Stimulated activated naive CD8-positive, alpha-beta T cell treated with anti-CD3 and anti-CD28 coated beads, Interleukin-15, Interleukin-2, amounts not matched to agents 100 U/mL and 50 U/mL, for 24 hours (primary cell): Measurements from ENCODE around the gene RADIL.

Experiments
- ATAC-seq: fragments of 150-1000 bp; cut with Tn5 transposase; one replicate; pipeline ENCODE4 v1.10.0; 2021
- DNase-seq: peaks from one replicate; pipeline ENCODE4 v3.0.0; 2021

The RADIL gene

GRCh38 chr7:4851459-4852422 is 31.8 kb downstream of the RADIL start:
- DNase-seq: no peak

GRCh38 chr7:4850262-4850795 is 33.2 kb downstream of the RADIL start:
- ATAC-seq (no peak), DNase-seq (no peak)

More at GRCh38 chr7:4851459-4852422, 31.8 kb downstream of the RADIL start:
- peak; percentile 67 for ATAC-seq

- peak; percentile 57 for ATAC-seq
- peak; percentile 16 for DNase-seq
Observed at GRCh38 chr7:4849390-4849789, 34.1 kb downstream of the RADIL start.

- DNase-seq: no peak
- ATAC-seq: no peak
Observed at GRCh38 chr7:4845740-4846142, 37.8 kb downstream of the RADIL start.

GRCh38 chr7:4842319-4843064 is 41.0 kb downstream of the RADIL start:
- DNase-seq (no peak), ATAC-seq (no peak)

- DNase-seq: no peak
- no peak for ATAC-seq
Observed at GRCh38 chr7:4841836-4842235, 41.7 kb downstream of the RADIL start.

- DNase-seq (no peak), ATAC-seq (no peak)
Observed at GRCh38 chr7:4841007-4841784, 42.3 kb downstream of the RADIL start.

- ATAC-seq (no peak), DNase-seq (no peak)
Observed at GRCh38 chr7:4840079-4840501, 43.4 kb downstream of the RADIL start.

GRCh38 chr7:4838626-4839334 is 44.7 kb downstream of the RADIL start:
- ATAC-seq (no peak), DNase-seq (no peak)

- DNase-seq (no peak), ATAC-seq (no peak)
Observed at GRCh38 chr7:4837803-4838625, 45.5 kb downstream of the RADIL start.

- DNase-seq: no peak
- no peak for ATAC-seq
Observed at GRCh38 chr7:4837041-4837802, 46.3 kb downstream of the RADIL start.

GRCh38 chr7:4836206-4836661 is 47.3 kb downstream of the RADIL start:
- no peak for DNase-seq
- no peak for ATAC-seq

- DNase-seq (no peak), ATAC-seq (no peak)
Observed at GRCh38 chr7:4835398-4836205, 47.9 kb downstream of the RADIL start.

GRCh38 chr7:4834601-4835397 is 48.7 kb downstream of the RADIL start:
- ATAC-seq (no peak), DNase-seq (no peak)

GRCh38 chr7:4833691-4834600 is 49.6 kb downstream of the RADIL start:
- ATAC-seq (no peak), DNase-seq (no peak)

- ATAC-seq (no peak), DNase-seq (no peak)
Observed at GRCh38 chr7:4833176-4833575, 50.3 kb downstream of the RADIL start.

- no peak for DNase-seq
- no peak for ATAC-seq
Observed at GRCh38 chr7:4832711-4833110, 50.8 kb downstream of the RADIL start.
